IPS DF 19.7 (cell line): ENCODE data around the gene SMCO4.

Experiments used
- DNase-seq: peaks from one replicate; pipeline ENCODE4 v3.0.0-alpha.2; 2013; ENCODE audit warnings: low read depth, low spot score

The SMCO4 gene

DNA sequence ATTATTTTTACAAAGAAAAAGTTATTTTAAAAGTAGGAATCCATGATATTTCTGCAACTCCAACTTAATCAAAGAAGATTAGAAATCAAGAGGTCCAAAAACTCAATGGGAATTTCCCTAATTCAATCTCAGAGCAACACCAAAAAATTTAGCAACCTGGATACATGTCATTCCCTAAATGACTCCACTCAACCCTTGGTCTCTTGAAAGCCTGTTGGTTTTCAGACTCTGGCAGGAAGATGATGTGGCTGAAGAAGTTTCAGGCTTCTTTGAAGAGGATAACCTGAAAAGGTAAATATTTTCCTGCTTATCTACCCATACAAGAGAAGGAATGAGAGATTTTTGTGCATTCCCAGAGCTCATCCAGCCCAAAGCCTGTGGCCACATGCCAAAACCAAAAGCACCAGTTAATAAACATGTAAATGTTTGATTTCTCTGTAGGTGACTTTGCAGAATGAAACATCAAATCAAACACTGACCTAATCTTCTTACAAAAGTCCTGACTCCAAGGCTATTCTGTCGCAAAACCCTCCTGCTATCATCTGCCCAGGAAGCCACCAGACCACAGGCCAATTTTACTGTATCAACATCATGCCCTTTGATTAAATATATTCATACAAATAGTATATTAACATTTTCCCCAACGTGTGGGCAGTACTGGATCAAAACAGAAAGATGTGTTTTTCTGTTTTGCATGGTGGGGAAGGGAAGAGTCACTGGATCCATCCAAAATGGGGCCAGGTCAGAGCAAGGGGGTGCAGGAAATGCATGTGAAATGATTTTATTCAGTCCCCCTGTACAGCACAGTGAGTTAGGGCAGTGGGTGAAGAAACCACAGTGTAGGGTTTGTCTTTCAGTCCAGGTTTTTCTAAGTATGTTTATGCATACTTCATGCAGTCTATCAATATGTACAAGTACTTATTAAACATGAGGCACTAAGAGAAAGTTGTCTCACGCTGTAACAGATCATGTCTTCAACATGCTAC, 38.8 kb downstream of the SMCO4 start:
- no peak for DNase-seq

DNA sequence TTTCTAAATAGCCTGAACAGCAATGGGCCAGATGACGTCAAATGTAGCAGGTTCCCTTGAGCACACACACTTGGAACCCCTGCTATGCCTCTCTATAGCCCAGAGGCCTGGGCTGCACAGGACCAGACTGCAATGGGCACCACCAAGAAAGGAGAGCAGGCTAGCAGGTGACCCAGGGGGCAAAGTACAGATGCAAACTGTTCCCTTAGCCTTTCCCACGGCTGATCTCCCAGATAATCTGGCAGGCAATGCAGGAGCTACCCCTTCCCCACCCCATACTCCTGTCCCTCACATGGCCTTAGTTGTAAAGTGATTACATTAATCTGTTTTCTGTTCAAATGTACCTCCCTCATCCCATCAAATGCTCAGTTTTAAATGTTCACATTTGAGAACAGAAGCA, 41.3 kb downstream of the SMCO4 start:
- no peak for DNase-seq

DNA sequence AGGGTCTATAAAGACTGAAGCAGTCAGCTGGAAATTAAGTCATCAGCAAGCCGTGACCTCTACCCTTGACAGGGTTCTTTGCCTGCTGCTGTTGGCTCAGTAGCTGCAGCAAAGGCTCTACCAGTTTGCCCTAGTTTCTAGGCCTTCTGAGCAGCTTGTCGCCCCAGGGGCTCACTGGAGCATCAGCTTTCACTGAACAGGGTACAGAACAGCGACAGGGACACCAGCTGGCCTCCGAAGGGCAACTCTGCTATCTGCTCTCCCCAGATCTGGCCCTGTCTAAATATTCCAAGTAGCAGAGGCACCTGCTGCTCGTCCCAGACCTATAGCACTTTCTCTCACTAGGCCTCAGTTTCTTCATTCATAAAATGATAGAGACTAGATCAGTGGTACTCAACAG, 42.4 kb downstream of the SMCO4 start:
- DNase-seq = no peak

DNA sequence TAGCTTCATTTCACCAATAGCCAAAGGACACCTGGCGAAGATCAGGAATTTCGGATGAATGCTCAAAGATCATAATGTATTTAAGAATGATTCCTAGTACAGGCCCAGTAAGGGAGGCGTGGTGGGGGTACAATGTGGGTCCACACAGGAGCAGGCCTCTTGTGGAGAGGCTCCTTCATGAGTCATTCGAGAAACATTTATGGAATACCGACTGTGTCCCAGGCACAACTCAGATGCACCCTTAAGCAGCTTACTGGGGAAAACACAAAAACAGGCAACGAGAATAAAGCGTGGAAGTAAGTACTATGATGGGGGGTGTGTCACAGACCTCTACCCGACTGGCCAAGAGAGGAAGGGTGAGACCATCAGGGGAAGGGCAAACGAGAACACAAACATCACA, 44.5 kb downstream of the SMCO4 start:
- peak; percentile 33 for DNase-seq

DNA sequence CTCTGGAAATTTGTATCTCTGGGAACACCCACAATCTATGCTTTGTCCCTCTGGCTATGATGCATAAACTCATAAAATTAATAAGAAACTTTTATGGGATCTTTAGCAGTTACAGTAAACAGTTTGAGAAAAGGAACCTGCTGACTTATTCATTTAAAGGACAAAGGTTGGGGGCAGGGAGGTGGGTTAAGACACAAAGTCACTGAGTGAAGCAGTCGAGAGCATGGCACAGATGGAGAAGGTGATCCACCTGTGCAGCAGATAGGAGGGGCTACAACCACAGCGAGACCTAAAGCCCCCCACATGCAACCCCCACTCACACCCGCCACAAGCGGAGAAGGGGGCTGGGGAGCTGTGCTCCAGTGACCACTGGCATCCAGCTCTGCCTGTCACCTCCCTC, 45.0 kb downstream of the SMCO4 start:
- DNase-seq = no peak

DNA sequence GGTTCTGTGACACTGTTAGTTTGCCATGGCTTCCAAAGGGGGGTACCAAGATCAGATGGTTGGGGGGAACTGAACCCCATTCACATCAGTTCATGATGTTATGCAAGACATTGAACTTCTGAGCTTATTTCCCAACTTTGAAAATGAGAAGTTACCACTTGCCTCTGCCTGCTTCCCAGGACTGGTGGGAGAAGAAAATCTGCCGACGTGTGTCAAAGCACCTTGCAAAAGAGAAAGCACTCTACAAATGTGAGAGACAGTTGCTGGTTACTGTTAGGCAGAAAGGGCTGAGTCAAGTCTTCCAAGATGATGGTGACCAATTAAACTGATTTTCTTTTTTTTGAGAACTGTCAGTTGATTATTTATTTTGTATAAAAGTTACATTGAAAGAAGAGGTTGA, 45.6 kb downstream of the SMCO4 start:
- no peak for DNase-seq

DNA sequence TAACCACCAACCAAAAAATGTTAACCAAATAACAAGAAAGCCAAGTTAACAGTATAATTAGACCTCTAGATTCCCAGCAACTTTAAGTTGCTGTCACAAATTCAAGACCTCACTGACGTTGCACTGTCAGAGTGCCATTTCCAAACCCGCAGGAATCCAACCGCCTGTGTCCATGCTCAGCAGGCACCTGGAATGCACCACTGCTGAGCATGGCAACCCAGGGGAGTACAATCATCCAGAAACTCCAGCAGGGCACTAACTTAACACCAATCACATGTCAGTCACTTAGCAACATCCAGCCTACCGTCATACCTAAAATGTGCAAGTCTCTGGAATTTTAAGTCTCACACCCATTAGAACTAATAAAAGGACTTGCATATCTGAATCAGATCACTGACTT, 48.8 kb downstream of the SMCO4 start:
- no peak for DNase-seq

DNA sequence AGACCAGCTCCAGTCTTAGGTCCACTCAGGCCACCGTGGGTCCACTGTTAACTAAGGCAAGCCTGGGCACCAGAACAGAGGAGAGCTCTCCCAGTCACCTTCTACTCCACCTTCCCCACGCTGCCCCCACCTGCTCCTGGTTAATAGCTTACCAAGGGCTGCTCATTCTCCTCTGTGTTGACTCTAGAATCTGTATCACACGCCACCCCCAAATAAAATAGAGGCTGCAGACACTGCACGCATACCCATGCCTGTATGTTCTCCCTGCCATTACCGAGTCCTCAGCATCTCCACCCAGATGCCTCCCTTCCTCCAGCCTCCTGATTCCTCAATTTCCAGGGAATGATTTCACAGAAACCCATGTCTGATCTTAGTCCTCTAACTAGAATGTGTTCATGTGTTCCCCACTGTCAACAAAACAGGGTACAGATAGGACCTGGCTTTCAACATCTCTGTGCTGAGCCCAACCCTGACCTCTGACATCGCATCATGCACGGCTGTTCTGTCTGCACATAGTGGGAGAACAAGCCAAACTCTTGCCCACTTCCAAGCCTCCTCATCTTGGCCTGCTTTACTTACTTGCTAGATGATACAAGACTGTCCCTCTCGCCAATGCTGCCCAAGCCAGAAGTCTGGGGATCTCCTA, 49.8 kb downstream of the SMCO4 start:
- no peak for DNase-seq

DNA sequence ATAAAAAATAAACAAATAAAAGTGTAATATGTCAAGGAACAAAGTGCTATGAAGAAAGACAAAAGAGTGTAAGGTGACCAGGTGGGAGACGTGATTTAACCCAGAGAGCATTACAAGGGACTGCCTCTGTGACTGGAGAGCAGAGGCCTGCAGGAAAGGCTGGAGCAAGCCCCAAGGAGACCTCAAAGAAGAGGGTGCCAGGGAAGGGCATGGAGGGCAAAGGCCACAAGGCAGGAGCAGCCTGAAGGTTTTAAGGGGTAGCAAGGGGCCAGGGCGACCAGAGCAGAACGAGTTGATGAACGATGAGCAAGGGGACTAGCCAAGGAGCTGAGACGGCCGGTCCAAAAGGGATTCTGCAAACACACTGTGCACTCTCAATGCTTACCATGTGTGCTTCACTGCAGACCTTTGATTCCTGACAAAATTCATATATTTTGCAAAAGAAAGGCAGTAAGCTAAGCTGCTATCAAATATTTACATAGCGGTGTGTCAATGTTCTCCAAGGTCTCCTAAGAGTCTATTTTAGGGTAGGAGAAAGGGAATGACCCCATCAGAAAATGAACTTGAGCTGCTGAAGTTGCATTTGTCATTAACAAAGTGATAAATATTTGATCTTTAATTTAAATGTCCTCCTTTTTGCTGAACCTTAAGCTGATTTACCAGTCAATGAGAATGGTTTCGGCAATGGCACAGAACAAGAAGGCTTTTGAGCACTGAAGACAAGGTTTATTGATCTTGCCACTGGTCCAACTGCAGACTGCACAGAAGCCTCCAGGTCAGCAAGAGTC, 50.5 kb downstream of the SMCO4 start:
- DNase-seq = no peak

DNA sequence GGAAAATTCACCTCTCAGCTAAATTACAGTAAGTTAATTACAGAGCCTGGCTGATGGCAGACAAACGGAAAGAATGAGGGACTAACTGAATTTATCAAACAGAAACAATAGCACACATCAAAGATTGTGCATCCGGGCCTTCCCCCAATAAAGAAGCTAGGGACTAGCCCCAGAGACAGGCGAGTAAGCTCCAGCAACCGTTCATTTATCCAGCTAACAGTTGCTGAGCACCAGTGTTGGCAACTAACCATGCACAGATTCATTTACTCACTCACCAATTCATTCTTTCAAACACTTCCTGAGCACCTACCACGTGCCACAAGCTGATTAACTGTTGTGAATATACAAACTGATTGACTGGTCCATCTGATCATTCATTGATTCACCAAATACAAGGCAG, 51.2 kb downstream of the SMCO4 start:
- DNase-seq = no peak

DNA sequence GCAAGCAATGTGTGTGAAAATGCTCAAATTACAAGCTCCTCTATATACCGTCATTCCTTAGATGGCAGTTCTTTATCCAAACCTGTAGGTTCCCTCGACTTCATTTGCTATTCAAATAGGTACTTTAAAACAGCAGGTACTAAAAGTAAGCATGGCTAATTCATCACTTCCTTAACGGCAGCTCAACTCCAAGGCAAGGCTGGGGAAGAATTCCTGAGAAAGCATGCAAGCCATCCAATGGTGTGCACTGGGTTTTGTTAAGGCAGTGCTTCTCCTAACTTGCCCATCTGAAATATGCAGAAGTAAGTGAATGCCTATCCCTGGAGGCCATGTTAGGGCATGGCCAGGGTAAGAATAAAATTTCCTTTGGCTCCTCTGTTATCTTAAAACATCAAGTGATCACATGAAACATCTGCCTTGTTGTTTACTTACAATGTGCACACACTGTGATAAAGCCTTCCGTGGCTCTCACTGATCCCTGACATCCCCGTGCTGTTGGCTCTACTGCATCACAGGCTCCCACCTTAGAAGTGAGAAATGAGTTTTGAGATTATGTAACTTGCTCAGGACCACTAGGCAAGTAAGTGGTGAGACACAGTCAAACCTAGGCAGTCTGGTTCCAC, 52.1 kb downstream of the SMCO4 start:
- DNase-seq = peak; percentile 78

DNA sequence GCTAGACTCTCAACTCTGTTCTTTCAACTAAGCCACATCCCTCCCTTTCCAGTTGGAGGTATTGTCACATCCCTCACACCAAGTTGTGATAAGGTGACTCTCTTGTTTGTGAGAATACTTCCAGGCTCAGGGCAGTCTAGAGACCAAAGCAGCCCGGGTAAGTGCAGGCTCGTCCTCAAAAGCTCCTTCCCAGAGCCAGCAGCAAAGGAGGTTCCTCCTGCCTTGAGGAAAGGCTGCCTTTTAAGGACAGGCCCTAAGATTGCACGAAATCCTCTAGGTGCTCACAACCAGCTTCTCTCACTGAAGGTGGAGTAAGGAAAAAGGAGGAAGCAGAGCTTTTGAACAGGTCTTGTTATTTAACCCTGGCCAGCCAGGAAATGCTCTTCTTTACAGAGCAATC, 53.4 kb downstream of the SMCO4 start:
- no peak for DNase-seq

DNA sequence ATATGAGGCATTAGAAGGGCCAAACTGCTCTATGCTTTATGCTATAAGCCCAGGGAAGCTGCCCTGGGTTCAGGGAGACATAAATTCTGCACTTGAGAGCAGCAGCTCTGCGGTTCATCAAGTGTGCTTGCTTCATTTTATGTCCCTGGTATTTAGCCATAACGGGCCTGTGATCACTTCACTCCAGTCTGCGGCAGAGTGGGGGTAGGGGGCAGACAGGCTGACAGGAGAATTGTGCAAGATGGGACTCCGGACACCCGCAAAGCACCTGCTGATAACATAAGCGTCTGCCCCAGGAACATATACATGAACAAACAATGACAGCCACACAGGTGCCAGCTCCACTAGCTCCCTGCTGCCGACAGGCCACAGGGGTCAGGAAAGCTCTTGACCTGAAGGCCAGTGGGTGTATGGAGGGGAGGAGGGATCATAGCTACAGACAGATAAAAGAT, 56.1 kb downstream of the SMCO4 start:
- no peak for DNase-seq

DNA sequence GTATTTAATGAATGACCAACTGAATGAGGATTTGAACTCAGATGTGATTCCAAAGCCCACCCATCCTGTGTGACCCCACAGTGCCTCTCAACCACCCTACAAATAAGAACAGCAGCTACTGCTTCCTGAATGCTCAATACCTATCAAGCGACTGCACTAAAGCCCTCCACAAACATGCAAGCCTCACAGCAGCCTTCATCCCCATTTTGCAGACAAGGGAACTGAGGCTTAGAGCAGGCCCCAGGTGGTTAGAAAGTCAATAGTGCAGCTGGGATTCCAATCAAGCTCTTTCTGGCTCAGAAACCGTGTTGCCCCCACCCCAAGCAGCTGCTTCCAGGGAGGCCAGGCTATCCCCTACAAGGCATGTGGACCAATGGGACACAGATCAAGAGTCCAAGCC, 57.2 kb downstream of the SMCO4 start:
- no peak for DNase-seq

DNA sequence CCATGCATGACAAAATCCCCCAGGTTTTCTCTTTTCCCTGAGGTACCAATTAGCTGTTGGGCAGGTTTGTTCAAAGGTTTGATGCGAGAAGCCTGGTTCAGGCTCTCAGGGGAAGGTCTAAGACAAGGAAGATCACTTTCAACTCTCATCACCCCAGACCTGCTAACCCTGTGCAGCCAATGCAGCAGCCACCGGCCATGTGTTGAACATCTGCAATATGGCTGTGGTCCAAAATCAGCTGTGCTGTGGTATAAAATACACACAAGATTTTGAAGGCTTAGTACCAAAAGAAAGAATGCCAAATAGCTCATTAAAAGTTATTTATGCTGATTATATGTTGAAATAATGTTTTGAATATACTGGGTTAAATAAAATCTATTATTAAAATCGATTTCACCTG, 58.5 kb downstream of the SMCO4 start:
- DNase-seq = no peak

DNA sequence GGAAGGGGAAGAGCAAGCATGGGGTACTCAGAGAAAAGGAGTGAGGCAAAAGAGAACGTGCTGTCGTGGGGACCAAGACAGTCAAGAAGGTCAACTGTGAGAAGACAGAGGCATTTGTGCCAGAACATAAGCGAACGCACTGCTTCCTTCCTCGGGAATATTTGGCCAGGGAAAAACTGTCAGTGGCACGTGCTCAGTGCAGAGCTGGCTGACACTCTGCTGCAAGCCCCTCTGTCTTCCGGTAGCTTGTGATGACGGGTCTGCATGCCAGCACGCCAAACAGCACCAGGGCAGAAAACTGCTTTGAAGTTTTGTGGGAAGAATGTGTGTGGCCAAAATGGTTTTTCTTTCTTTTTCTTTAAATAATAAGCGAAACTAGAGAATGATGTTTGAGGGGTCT, 60.6 kb downstream of the SMCO4 start:
- DNase-seq = no peak

DNA sequence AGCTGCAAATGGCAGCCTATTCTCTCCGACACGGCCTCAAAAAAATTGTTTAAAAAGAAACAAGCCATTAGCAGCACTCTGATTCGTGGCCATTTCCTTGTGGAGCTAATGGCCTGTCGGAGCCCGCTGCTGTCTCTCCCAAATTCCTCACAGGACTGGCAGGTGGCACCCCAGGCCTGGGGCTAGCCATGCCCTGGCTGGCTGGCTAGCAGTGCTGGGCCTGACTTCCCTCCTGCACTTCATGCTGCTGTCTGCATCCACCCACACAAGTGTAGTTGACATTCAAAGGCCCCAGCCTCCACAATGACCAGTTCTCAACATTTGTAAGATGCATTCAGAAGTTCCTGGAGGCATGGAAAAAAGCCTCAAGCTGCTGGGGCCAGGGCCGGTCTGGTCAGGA, 61.5 kb downstream of the SMCO4 start:
- no peak for DNase-seq

DNA sequence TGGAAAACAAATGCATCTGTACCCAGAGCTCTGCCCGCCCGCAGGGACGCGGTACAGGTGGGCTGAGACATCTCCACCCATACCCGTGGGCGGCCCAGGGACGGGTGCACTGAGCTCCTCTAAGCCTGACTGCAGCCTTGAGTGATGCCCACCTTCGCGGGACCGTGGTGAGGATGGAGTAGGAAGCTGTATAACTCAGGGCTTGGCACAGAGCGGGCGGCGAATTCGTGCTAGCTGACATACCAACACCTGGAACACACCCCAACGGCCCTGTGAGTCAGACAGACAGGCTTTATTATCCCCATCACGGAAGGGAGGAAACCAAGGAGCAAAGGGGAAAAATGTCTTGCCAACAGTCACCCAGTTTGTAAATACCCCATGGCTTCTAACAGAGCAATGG, 61.9 kb downstream of the SMCO4 start:
- DNase-seq = no peak

DNA sequence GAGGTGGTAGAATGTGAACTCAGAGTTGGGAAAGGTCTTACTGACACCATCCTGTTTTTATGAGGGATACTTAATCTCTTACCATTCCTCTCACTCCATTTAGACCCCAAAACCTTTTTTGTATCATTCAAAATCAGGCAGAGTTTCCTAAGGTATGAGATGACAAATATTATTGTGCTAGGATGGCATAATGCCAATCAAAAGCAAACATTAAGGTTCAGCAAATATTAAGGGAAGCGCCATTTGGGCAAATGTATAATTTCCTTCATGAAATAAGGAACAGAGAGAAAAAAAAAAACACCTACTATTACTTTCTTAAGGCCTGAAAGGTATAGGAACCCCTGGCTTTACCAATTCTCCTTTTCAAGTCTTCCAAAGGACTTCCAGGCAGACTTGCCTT, 62.4 kb downstream of the SMCO4 start:
- no peak for DNase-seq

DNA sequence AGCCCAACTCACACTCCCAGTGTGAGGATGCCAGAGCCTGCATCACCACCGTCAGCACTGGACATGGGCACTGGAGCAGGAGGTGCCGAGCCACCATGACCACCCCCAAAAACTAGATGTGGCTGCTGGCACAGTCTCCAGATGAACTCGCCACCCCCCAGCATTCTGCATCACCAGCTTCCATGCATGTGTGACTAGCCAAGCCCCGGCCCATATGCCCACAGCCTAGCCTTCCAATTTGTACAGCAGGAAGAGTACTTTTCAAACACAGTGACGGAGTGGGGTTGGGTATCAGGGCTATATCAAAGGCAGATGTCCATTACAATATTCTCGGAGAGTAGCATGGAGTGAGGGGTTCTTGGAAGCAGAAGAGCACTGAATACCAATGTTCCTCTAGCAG, 62.9 kb downstream of the SMCO4 start:
- no peak for DNase-seq

DNA sequence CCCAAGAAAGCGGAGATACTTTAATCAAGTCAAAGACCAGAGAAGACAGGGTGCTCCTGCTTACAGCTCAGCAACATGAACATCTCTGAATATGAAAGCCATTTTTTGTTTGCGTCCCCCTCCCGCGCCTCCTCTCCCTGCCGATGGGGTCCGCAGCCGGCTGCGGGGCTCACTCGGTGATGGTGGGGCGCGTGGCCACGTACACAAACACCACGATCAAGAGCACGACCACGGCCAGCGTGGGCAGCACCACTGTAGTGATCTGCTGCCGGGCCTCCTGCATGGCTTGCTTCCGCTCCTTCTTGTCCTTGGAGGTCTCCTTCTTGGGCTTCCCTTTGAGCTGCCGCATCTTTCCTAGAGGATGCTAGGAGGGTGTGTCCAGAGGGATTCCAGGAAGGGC, 64.3 kb downstream of the SMCO4 start:
- DNase-seq = no peak

DNA sequence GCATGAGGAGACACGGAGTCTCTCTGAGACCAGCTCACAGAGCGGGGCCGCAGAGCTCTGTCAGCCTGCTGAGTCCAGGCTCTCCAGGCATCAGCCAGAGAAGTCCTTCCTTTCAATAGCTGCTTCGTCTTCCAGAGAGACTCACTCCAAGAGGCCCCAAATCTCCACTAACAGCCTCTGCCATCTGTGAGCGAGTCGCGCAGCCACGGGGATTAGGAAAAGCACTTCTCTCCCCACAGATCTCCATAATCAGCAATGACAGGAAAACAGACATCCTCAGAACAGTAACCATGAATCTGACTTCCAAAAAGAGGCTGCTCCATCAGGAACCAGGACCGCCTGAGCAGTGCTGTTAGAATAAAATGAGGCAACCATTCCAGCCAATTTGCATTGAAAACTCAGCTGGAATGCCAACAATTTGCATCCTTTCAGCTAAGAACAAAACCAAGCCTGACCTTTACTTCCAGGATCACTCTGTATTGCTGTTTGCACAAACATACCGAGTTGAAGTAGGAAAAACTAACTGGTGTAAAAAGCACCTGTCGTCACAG, 65.4 kb downstream of the SMCO4 start:
- peak; percentile 86 for DNase-seq
